Activated CD8-positive, alpha-beta memory T cell treated with anti-CD3 and anti-CD28 coated beads for 24 hours (primary cell): ENCODE results near the gene SLC23A2.

Source experiments
- DNase-seq: peaks from one replicate; pipeline ENCODE4 v3.0.0-alpha.2; 2020

Gene SLC23A2

DNA sequence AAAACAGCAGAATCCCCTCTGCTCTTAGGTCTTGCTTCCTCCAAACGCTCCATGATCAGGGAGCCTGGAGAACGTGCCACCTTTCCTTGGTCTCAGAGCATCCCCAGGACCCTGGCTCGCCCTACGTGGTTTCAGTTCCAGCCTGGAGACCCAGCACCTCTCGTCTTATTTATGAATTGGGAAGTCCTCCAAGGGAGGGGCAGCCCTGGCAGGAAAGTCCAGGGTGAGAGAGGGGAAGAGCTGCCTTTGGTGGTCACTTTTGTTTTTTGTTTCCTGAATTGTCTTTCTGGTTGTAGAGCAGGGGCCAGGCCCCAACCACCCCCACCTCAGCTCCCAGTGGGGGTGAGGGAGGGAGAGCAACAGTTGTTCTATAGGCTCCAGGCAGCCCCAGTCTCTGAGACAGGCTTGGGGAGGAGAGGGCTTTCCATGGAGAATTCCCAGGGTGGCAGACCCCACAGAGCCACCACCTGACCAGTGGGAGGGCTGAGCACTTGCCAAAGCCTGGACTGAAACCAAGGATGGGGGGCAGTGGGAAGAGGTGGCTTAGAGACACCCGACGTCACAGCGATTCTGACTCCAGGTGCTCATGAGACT lies 190.8 kb downstream of the SLC23A2 start:
- no peak for DNase-seq

DNA sequence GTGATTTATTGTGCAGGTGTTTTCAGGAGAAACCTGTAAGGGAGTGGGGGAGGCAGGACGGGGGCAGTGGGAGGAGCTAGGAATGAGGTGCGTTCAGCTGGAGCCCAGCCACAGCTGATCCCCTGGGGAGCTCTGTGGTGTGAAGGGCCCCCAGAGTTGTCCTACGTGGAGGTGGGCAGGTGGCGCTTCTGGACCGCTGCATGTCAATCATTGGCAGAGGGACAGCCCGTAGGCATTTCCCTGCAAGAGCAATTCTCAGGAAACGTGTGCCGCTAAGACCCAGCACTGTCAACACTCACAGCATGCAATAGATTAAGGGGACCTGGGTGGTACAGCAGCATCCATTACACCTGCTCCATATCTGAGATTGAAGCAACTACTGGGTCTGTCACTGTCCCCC lies 191.6 kb downstream of the SLC23A2 start:
- no peak for DNase-seq

DNA sequence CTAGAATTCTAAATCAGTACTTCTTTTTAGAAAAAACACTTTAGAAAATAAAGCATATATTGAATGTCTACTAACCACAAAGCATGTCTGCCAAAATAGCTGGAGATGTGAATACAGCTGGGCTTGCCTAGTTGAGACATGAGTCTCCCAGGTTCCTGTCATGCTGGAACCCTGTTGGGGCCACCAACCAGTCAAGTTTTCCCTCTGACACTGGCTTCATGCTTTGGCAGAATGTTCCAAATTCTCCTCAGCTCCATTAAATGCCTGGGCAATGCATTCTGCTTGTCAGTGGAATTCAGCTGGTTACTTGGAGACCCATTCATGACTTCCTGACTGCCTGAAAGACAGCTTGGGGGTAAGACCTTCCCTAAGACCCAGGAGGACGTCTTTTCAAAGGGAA lies 192.4 kb downstream of the SLC23A2 start:
- no peak for DNase-seq

DNA sequence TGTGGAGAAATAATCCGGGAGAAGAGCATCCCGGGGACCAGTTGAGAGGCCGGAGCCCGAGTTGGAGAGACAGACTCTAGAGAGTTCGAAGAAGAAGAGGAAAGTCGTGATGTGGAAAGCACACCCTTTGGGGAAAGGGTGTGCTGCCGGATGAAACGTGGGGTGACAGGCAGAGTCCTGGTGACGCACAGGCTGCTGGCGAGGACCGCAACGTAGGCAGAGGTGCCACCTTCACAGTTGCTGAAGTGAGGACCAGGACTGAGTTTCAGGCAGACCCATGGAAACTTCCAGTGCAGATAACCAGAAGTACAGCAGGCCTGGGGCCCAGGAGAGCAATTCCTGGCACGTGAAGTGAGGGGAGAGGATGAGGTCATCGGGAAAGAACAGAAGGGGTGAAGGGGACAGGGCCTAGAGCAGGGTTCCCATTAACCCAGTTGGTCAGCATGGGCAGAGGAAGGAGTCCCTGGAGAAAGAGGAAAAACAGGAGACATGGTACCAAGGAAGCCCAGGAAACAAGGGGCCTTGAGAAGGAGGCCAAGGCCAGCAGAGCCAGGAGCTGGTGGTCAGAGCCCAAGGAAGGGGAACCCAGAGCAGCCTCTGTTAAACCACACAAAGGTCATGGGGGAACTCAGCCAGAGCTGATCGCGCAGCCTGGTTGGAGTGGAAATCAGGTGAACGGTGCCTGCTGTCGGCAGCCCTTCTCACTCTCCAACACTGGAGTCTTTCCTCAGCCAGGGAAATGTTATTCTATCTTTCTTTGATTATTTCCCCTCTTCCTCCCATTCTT lies 195.5 kb downstream of the SLC23A2 start:
- no peak for DNase-seq

DNA sequence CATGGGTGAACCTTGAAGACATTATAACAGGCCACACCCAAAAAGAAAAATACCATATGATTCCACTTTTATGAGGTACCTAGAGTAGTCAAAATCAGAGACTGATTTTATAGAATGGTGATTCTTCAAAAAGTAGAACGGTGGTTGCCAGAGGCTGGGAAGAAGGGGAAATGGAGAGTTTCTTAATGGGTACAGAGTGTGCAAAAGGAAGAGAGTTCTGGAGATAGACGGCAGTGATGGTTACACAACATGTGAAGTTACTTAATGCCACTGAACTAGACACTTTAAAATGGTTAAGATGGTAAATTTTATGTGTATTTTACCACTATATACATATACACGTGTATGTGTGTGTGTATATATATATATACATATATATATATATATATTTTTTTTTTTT lies 198.8 kb downstream of the SLC23A2 start:
- DNase-seq, result no peak
